Uterus (tissue), 4 donors: Measurements from ENCODE around the gene C2. TPM values are rescaled to one million over a fixed set of nuclear protein-coding genes. Genes with fewer than 3 reads are reported as not detected.

Experiments
- DNase-seq, 2 donors: peaks; one replicate each; pipeline ENCODE4 v3.0.0-alpha.2; 2019 to 2020
- H3K27ac ChIP-seq, 2 donors: fragments of 200-600 bp; sonication (generic); 1 replicate in 1 of 2; 2 replicates in 1 of 2; pipeline ENCODE4 v1.5.1; 2016 to 2018
- H3K27me3 ChIP-seq, 2 donors: fragments of 200-600 bp; sonication (generic); one replicate each; pipeline ENCODE4 v1.5.1; 2018 to 2019; ENCODE audit warnings: control low read depth in 1 of 2
- H3K36me3 ChIP-seq, 2 donors: fragments of 200-600 bp; sonication (generic); one replicate each; pipeline ENCODE4 v1.5.1; 2019; ENCODE audit warnings: control low read depth in 1 of 2
- H3K4me1 ChIP-seq, 2 donors: fragments of 200-600 bp; sonication (generic); one replicate each; pipeline ENCODE4 v1.5.1; 2018 to 2019; ENCODE audit warnings: control low read depth in 1 of 2
- H3K4me3 ChIP-seq, 2 donors: fragments of 200-600 bp; sonication (generic); 1 replicate in 1 of 2; 2 replicates in 1 of 2; pipeline ENCODE4 v1.5.1; 2018 to 2019; ENCODE audit warnings: mild to moderate bottlenecking in 1 of 2
- H3K9me3 ChIP-seq, 2 donors: fragments of 200-600 bp; sonication (generic); one replicate each; pipeline ENCODE4 v1.5.1; 2019; ENCODE audit warnings: control low read depth in 1 of 2
- CTCF ChIP-seq, 4 experiments: fragments of 200-600 bp in 2 of 4; fragments of 450-650 bp in 2 of 4; sonication (generic) in 2 of 4; IDR thresholded peaks; one replicate each; pipeline ENCODE4 v1.5.1; 2016 to 2019; ENCODE audit warnings: antibody characterized with exemption in 4 of 4, mild to moderate bottlenecking in 2 of 4, moderate library complexity in 1 of 4
- POLR2A ChIP-seq, 2 donors: fragments of 450-650 bp; IDR thresholded peaks; one replicate each; pipeline ENCODE4 v1.6.1; 2016; ENCODE audit warnings: antibody characterized with exemption in 2 of 2, mild to moderate bottlenecking in 1 of 2, moderate library complexity in 1 of 2
- intact Hi-C: fragments of 100-400 bp; cut with DNase I; formaldehyde crosslinking; loops from one replicate; pipeline ENCODE4 v1.15.1; 2023; ENCODE audit warnings: low total_unique reads
- total RNA-seq, 4 donors: library from RNA; depleted of rRNA in 3 of 4; stranded (reverse); fragments of >200 nt in 3 of 4; gene quantifications; one replicate each; pipeline versions ENCODE4 v1.1.0 to v1.2.4, GENCODE V29; 2014 to 2023
- donor health status: DM: yes; HTN: yes; CAD: no.

C2 gene
- total RNA-seq, 4 donors from 2014 or later: 4.1 to 24.8 (median 4.6) TPM

DNA sequence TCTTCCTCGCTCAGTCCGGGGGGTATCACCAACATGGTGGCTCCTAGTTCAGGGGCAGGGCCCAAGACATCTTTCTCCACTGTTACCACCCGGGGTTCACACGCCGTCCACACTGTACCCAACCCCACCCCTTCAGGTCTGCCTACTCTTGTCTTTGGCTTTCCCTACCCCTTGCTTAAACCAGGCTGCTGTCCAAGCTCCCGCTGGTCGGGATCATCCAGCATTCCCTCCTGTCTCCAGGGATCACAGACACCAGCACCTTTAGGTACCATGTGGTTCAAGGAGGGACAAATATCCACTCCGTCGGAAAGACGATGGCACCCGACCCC lies 30.9 kb downstream of the C2 start:
- intact Hi-C loops: no loop called here

DNA sequence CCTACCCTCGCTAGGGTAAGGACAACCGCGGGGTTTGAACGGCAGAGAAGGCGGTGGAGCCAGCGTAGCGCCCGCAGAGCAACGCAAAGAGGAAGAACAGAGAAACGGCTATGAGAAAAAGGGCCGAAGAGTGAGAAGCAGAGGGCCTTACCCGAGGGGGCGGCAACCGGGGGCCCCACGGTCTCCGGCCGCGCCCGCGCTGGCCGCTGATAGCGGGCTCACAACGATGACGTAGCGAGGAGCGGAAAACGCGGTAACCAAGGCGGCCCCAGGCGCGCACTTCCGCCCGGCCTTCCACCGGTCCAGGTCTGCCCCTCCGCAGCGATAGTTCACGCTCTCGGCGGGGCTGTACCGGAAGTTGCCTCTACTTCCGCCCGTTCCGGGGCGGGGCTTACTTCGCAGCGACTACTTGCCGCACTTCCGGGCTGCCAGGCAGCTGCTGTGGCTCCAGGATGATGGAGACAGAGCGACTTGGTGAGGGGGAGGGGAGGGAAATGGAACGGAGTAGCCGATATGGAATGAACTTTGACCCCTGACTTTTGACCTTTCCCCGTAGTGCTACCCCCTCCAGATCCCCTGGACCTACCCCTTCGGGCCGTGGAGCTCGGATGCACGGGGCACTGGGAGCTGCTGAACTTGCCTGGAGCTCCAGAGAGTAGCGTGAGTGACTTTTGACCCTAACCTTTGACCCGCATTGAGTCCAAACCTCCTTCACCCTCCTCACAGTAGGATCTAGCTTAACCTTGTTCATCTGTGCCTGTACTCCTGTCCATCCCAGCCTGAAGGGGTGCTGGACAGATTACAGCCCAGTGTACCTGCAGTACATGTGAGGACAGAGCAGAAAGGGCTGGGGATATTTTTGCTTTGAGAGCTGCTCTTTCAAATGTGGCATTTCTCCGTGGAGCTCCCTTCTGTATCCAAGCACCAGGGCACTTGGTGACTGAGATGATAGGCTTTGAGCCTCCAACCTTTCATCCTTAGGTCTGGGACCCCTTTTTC lies 31.5 kb downstream of the C2 start, which contains the start of the genes NELFE and SKIC2:
Gene NELFE, minus strand, starts transcription at position 231 of the 999 bp plus-strand sequence. CDS start 525 bp downstream, outside the sequence.
Gene SKIC2, plus strand, starts transcription at position 435 of the 999 bp plus-strand sequence. Its CDS starts 18 bp downstream, at position 453.
- no peaks in the 10 kb centered on the region for H3K9me3 ChIP-seq
- DNase-seq: peak; percentile 97 to 99
- intact Hi-C loops: no loop called here
- H3K36me3 ChIP-seq: no peaks in the 10 kb centered on the region
- peak within 1 kb of the TSS; percentile 89 to 93 for H3K27ac ChIP-seq
- no peak for TF ChIP-seq CTCF (IDR thresholded peaks at IDR 0.05)
- peak; percentile 38 to 69 for TF ChIP-seq POLR2A (IDR thresholded peaks at IDR 0.05)
- no peaks in the 10 kb centered on the region for H3K27me3 ChIP-seq
- H3K4me1 ChIP-seq: peaks cover 0 to 11% of the 10 kb centered on the region in 2 donors
- H3K4me3 ChIP-seq: peak within 1 kb of the TSS; percentile 89 to 96

More for the DNA sequence above, 30.9 kb downstream of the C2 start:
- DNase-seq: no peak
- Histone ChIP-seq H3K4me1 (peaks cover 0 to 11% of the 10 kb centered on the region in 2 donors), H3K27me3 (no peaks in the 10 kb centered on the region), H3K36me3 (no peaks in the 10 kb centered on the region), H3K4me3 (peak overlapping the region; percentile 89 to 96), H3K9me3 (no peaks in the 10 kb centered on the region), H3K27ac (peak overlapping the region; percentile 89 to 93)
- TF ChIP-seq CTCF (IDR thresholded peaks at IDR 0.05): no peak

- no peaks in the 10 kb centered on the region for H3K27me3 ChIP-seq
These were observed 34.1 kb downstream of the C2 start for GRCh38 chr6:31961616-31962015.

GRCh38 chr6:31963921-31964320 lies 36.4 kb downstream of the C2 start:
- H3K27me3 ChIP-seq: no peaks in the 10 kb centered on the region
- H3K4me1 ChIP-seq: no peaks in the 10 kb centered on the region
- DNase-seq: no peak
- H3K27ac ChIP-seq: no peak overlapping the region
- no peak overlapping the region for H3K4me3 ChIP-seq
- TF ChIP-seq POLR2A (IDR thresholded peaks at IDR 0.05): no peak
- no peak for TF ChIP-seq CTCF (IDR thresholded peaks at IDR 0.05)
- no peaks in the 10 kb centered on the region for H3K36me3 ChIP-seq
- H3K9me3 ChIP-seq: no peaks in the 10 kb centered on the region
- intact Hi-C loops: no loop called here

More at GRCh38 chr6:31961616-31962015, 34.1 kb downstream of the C2 start:
- DNase-seq: no peak
- Histone ChIP-seq H3K4me1 (peaks cover 0 to 11% of the 10 kb centered on the region in 2 donors), H3K9me3 (no peaks in the 10 kb centered on the region), H3K27ac (no peak overlapping the region), H3K36me3 (no peaks in the 10 kb centered on the region), H3K4me3 (no peak overlapping the region)
- TF ChIP-seq CTCF (IDR thresholded peaks at IDR 0.05) (no peak), POLR2A (IDR thresholded peaks at IDR 0.05) (no peak)
- intact Hi-C loops: no loop called here

- H3K4me3 ChIP-seq: no peak overlapping the region
- DNase-seq: no peak
- H3K36me3 ChIP-seq: no peaks in the 10 kb centered on the region
- TF ChIP-seq CTCF (IDR thresholded peaks at IDR 0.05) (no peak), POLR2A (IDR thresholded peaks at IDR 0.05) (no peak)
- H3K9me3 ChIP-seq: no peaks in the 10 kb centered on the region
- no peaks in the 10 kb centered on the region for H3K27me3 ChIP-seq
- H3K27ac ChIP-seq: no peak overlapping the region
- H3K4me1 ChIP-seq: no peaks in the 10 kb centered on the region
- intact Hi-C loops: no loop called here
These were observed 38.2 kb downstream of the C2 start for GRCh38 chr6:31965700-31966099.
